Ishikawa (cell line): Measurements from ENCODE around the gene AKR1E2.

Experiments used
- CEBPB ChIP-seq: IDR thresholded peaks from 2 replicates; pipeline ENCODE4 v1.6.1; 2012
- CREB1 ChIP-seq: IDR thresholded peaks from 2 replicates; pipeline ENCODE4 v1.6.1; 2012; ENCODE audit warnings: low read depth
- EGR1 ChIP-seq: IDR thresholded peaks from 2 replicates; pipeline ENCODE4 v1.6.1; 2012
- EP300 ChIP-seq: IDR thresholded peaks from 2 replicates; pipeline ENCODE4 v1.6.1; 2012; ENCODE audit warnings: borderline replicate concordance
- FOXM1 ChIP-seq: IDR thresholded peaks from 2 replicates; pipeline ENCODE4 v1.6.1; 2012; ENCODE audit warnings: low read depth, borderline replicate concordance
- NFIC ChIP-seq: IDR thresholded peaks from 2 replicates; pipeline ENCODE4 v1.6.1; 2012
- RAD21 ChIP-seq: IDR thresholded peaks from 2 replicates; pipeline ENCODE4 v1.6.1; 2012; ENCODE audit warnings: low read depth
- TAF1 ChIP-seq: IDR thresholded peaks from 2 replicates; pipeline ENCODE4 v1.6.1; 2012; ENCODE audit warnings: low read depth, mild to moderate bottlenecking
- TCF12 ChIP-seq: IDR thresholded peaks from 2 replicates; pipeline ENCODE4 v1.6.1; 2012; ENCODE audit warnings: low read depth
- TEAD4 ChIP-seq: IDR thresholded peaks from 2 replicates; pipeline ENCODE4 v1.6.1; 2012
- YY1 ChIP-seq: IDR thresholded peaks from 2 replicates; pipeline ENCODE4 v1.6.1; 2012; ENCODE audit warnings: low read depth
- ZBTB7A ChIP-seq: IDR thresholded peaks from 2 replicates; pipeline ENCODE4 v1.6.1; 2012; ENCODE audit warnings: low read depth
- TF ChIP-seq, protein P1 (sequence below): IDR thresholded peaks from 2 replicates; pipeline ENCODE4 v1.6.1; 2012; ENCODE audit warnings: low read depth, mild to moderate bottlenecking
- TF ChIP-seq, protein P2 (sequence below): IDR thresholded peaks from 2 replicates; pipeline ENCODE4 v1.6.1; 2012
- TF ChIP-seq, protein P3 (sequence below): IDR thresholded peaks from 2 replicates; pipeline ENCODE4 v1.6.1; 2012

AKR1E2 gene

DNA sequence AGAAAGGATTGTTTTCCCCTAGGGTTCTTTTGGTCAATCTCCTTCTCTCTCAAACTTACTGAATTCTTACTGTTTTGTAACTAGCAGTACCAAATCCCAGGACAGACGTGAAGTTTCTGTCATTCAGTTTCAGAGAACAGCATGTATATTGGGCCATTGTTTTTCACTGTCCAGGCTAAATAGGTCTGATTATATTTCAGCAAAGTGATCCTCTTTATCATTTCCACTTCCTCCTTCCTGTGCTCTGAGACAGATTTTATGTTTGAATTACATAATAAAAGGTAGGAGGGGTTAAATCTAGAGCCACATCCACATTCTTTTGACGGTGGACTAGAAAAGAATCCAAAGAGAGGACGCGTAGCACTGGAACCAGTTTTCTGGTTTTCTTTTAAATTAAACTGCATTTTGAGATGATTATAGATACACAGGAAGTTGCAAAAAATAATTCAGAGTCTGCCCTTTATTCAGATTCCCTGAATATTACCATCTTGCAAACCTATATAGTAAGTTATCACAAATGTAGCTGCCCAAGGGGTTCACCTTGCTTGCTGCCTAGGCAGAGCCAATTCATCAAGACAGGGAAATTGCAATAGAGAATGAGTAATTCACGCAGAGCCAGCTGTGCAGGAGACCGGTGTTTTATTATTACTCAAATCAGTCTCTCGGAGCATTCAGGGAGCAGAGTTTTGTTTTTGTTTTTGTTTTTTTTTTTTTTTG is 40.1 kb downstream of the AKR1E2 start:
- no peak for TF ChIP-seq TAF1
- TF ChIP-seq EGR1: no peak
- no peak for TF ChIP-seq FOXM1
- TF ChIP-seq, protein P1, sequence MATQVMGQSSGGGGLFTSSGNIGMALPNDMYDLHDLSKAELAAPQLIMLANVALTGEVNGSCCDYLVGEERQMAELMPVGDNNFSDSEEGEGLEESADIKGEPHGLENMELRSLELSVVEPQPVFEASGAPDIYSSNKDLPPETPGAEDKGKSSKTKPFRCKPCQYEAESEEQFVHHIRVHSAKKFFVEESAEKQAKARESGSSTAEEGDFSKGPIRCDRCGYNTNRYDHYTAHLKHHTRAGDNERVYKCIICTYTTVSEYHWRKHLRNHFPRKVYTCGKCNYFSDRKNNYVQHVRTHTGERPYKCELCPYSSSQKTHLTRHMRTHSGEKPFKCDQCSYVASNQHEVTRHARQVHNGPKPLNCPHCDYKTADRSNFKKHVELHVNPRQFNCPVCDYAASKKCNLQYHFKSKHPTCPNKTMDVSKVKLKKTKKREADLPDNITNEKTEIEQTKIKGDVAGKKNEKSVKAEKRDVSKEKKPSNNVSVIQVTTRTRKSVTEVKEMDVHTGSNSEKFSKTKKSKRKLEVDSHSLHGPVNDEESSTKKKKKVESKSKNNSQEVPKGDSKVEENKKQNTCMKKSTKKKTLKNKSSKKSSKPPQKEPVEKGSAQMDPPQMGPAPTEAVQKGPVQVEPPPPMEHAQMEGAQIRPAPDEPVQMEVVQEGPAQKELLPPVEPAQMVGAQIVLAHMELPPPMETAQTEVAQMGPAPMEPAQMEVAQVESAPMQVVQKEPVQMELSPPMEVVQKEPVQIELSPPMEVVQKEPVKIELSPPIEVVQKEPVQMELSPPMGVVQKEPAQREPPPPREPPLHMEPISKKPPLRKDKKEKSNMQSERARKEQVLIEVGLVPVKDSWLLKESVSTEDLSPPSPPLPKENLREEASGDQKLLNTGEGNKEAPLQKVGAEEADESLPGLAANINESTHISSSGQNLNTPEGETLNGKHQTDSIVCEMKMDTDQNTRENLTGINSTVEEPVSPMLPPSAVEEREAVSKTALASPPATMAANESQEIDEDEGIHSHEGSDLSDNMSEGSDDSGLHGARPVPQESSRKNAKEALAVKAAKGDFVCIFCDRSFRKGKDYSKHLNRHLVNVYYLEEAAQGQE: no peak
- TF ChIP-seq YY1: no peak
- TF ChIP-seq CEBPB: no peak

DNA sequence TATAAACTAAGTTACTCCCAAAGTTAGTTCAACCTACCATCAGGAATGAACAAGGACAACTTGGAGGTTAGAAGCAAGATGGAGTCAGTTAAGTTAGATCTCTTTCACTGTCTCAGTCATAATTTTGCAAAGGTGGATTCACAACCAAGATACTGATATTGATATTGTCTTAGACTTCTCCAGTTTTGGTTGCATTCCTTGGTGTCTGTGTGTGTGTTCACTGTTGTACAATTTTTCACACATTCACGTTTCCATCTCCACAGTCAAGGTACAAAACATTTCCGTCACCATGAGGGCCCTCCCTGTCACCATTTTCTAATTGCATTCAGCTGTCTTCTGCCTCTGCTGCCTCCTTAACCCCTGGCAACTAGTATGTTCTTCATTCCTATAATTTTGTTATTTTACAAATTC is 41.1 kb downstream of the AKR1E2 start:
- TF ChIP-seq EP300 (no peak), TEAD4 (no peak), ZBTB7A (no peak)

DNA sequence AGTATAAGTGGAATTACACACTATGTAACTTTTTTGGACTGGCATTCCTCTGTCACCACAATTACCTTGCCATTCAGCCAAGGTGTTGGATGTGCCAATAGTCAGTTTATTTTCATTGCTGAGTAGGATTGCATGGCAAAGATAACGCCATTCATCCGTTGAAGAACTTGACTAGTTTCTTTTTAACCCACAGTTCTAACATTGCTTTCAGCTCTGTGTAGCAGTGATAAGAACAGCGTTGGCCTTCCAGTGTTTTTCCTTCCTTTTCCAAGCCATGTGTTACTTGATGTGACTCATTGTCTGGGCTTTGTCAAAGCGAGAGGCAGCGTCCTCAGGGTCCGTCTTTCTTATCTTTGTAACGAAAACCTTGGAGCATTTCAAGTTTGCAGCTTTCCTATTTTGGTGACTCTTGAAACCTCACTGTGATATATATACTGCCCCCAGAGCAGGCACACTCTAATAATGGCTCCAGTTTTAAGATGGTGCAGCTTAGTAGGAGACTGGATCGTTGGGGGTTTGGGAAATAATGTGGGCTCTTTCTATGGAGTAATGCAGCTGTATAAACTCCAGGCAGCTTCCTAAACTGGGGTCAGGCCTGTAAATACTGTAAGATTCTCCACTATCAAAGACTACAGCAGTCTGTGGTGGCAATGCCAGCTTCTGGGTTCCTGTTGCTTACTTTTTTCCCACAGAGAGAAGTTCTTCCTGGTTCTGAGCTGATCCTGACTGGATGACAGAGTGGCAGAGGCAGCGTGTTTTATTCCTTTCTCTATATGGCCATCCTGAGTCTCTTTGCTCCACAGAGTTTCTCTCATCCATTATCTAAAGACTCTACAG is 41.7 kb downstream of the AKR1E2 start:
- TF ChIP-seq TCF12: no peak
- TF ChIP-seq ZBTB7A: no peak
- TF ChIP-seq CEBPB: no peak
- TF ChIP-seq EGR1: no peak
- no peak for TF ChIP-seq CREB1
- TF ChIP-seq, protein P2, sequence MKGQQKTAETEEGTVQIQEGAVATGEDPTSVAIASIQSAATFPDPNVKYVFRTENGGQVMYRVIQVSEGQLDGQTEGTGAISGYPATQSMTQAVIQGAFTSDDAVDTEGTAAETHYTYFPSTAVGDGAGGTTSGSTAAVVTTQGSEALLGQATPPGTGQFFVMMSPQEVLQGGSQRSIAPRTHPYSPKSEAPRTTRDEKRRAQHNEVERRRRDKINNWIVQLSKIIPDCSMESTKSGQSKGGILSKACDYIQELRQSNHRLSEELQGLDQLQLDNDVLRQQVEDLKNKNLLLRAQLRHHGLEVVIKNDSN: no peak
- TF ChIP-seq EP300: no peak
- no peak for TF ChIP-seq YY1
- TF ChIP-seq, protein P1: no peak
- no peak for TF ChIP-seq RAD21
- TF ChIP-seq TEAD4: no peak

DNA sequence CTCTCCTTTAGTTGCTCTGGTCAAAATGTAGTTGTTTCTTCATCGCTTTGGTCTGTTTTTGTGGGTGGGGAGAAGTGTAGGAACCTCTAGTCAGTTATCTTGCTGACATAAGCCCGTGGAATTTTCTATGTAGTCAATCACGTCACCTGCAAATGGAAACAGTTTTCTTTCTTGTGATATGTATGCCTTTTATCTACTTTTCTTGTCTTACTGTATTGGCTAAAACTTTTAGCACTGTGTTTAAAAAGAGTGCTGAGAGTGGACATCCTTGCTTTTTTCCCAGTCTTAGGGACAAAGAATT is 42.3 kb downstream of the AKR1E2 start:
- TF ChIP-seq YY1 (no peak), EP300 (no peak)

DNA sequence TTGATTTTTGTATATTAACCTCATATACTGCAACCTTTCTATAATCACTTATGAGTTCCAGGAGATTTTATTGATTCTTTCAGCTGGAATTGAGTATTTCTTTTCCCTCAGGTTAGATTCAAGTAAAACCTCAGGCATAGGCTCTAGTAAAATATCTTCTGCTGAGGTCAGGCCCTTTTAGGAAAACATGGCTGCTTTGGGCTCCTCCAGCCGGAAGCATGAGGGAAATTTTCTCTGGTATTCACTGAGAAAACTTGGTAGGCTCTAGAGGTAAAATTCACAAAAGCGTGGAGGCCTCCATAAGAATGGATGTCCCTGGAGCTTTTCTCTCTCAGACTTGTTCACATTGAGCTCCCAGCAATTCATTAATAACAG is 56.7 kb downstream of the AKR1E2 start:
- TF ChIP-seq RAD21: no peak
- TF ChIP-seq, protein P1: no peak
- no peak for TF ChIP-seq EGR1
- TF ChIP-seq TAF1: no peak
- TF ChIP-seq CEBPB: no peak
- no peak for TF ChIP-seq FOXM1
- no peak for TF ChIP-seq CREB1
- TF ChIP-seq, protein P3, sequence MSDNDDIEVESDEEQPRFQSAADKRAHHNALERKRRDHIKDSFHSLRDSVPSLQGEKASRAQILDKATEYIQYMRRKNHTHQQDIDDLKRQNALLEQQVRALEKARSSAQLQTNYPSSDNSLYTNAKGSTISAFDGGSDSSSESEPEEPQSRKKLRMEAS: no peak
- no peak for TF ChIP-seq NFIC
- no peak for TF ChIP-seq ZBTB7A
- TF ChIP-seq YY1: no peak
